GM19372 (cell line): ENCODE measurements around the gene WSB1.
"Not testable (repeated sequence)": the region's sequence is repeated elsewhere in the genome, so short reads cannot be mapped to it uniquely, and the experiment has no call there.

Experiments
- ATAC-seq: cut with Tn5 transposase; IDR thresholded peaks from one replicate; pipeline ENCODE4 v1.9.1; 2021; ENCODE audit warnings: mild to moderate bottlenecking, low read depth, moderate library complexity; ENCODE audit not compliant: unreplicated experiment

The WSB1 gene

GRCh38 chr17:27310565-27311110, 16.7 kb downstream of the WSB1 start:
- no peak for ATAC-seq

GRCh38 chr17:27313301-27313700, 19.4 kb downstream of the WSB1 start:
- ATAC-seq: no peak

- ATAC-seq: no peak
Observed at GRCh38 chr17:27315322-27315721, 21.4 kb downstream of the WSB1 start.

- no peak for ATAC-seq
Observed at GRCh38 chr17:27315796-27316465, 22.0 kb downstream of the WSB1 start.

- ATAC-seq: no peak
Observed at GRCh38 chr17:27318228-27318627, 24.3 kb downstream of the WSB1 start.

GRCh38 chr17:27318633-27319032, 24.7 kb downstream of the WSB1 start:
- ATAC-seq: no peak

- no peak for ATAC-seq
Observed at GRCh38 chr17:27319541-27320221, 25.8 kb downstream of the WSB1 start.

- no peak for ATAC-seq
Observed at GRCh38 chr17:27320222-27320560, 26.3 kb downstream of the WSB1 start.

GRCh38 chr17:27321372-27321771, 27.5 kb downstream of the WSB1 start:
- no peak for ATAC-seq

GRCh38 chr17:27322026-27322425, 28.1 kb downstream of the WSB1 start:
- no peak for ATAC-seq

GRCh38 chr17:27322690-27323508, 29.0 kb downstream of the WSB1 start:
- no peak for ATAC-seq

GRCh38 chr17:27323538-27324215, 29.8 kb downstream of the WSB1 start:
- no peak for ATAC-seq

- ATAC-seq: no peak
Observed at GRCh38 chr17:27324771-27325339, 30.9 kb downstream of the WSB1 start.

GRCh38 chr17:27326051-27326450, 32.1 kb downstream of the WSB1 start:
- no peak for ATAC-seq

- ATAC-seq: no peak
Observed at GRCh38 chr17:27326585-27326984, 32.7 kb downstream of the WSB1 start.

- ATAC-seq: no peak
Observed at GRCh38 chr17:27327397-27327796, 33.5 kb downstream of the WSB1 start.

- no peak for ATAC-seq
Observed at GRCh38 chr17:27327871-27328270, 34.0 kb downstream of the WSB1 start.

- not testable (repeated sequence) for ATAC-seq
Observed at GRCh38 chr17:27328686-27329085, 34.8 kb downstream of the WSB1 start.

- ATAC-seq: no peak
Observed at GRCh38 chr17:27329146-27329805, 35.4 kb downstream of the WSB1 start.

GRCh38 chr17:27332047-27332393, 38.1 kb downstream of the WSB1 start:
- no peak for ATAC-seq
